B cell (primary cell): ENCODE data around the gene SYNPO. TPM values are rescaled to one million over a fixed set of nuclear protein-coding genes. Genes with fewer than 3 reads are reported as not detected.

Experiments
- ATAC-seq: fragments of 200-7000 bp; cut with Tn5 transposase; one replicate; pipeline ENCODE4 v1.10.0; 2021; ENCODE audit warnings: low read depth, mild to moderate bottlenecking, moderate number of reproducible peaks, moderate library complexity
- CTCF ChIA-PET: fragments of 350-600 bp; sonication (Branson Sonifier 250); formaldehyde crosslinking; loops from one replicate; lab custom pipeline; 2021; ENCODE audit warnings: antibody characterized with exemption, inconsistent platforms; lab: Charles Lee
- POLR2A ChIA-PET: fragments of 350-600 bp; sonication (Branson Sonifier 250); formaldehyde crosslinking; loops from one replicate; lab custom pipeline; 2021; ENCODE audit warnings: antibody characterized with exemption; lab: Charles Lee
- DNase-seq: peaks from one replicate; pipeline ENCODE4 v3.0.0; 2013
- H2AFZ ChIP-seq: 2 replicates; pipeline ENCODE4 v1.6.1; 2012; ENCODE audit warnings: mild to moderate bottlenecking, low read depth, low read length; ENCODE audit not compliant: insufficient read depth, poor library complexity, severe bottlenecking
- H3K27ac ChIP-seq, 2 donors: 1 replicate in 1 of 2; 2 replicates in 1 of 2; pipeline ENCODE4 v1.5.1; 2012 to 2013; ENCODE audit warnings: low read length in 2 of 2, mild to moderate bottlenecking in 2 of 2, moderate library complexity in 1 of 2
- H3K27me3 ChIP-seq, 4 experiments: fragments of 200-600 bp in 1 of 4; sonication (generic) in 1 of 4; replicated peaks in 1 of 4; 1 replicate in 2 of 4; 2 replicates in 2 of 4; pipeline versions ENCODE4 v1.6.1 to v1.7.0; 2013 to 2016; ENCODE audit warnings: low read length in 3 of 4, mild to moderate bottlenecking in 2 of 4, mixed read lengths in 1 of 4, moderate library complexity in 1 of 4; ENCODE audit not compliant: insufficient read depth in 4 of 4, control insufficient read depth in 3 of 4; ENCODE audit errors: control extremely low read depth in 1 of 4
- H3K36me3 ChIP-seq, 2 experiments: replicated peaks in 1 of 2; 1 replicate in 1 of 2; 2 replicates in 1 of 2; pipeline versions ENCODE4 v1.6.1 to v1.7.1; 2013; ENCODE audit warnings: low read length in 1 of 2; ENCODE audit not compliant: insufficient read depth in 2 of 2, control insufficient read depth in 1 of 2; ENCODE audit errors: control extremely low read depth in 1 of 2, extremely low read depth in 1 of 2
- H3K4me1 ChIP-seq, 2 donors: fragments of 200-600 bp in 1 of 2; sonication (generic) in 1 of 2; 1 replicate in 1 of 2; 2 replicates in 1 of 2; pipeline versions ENCODE4 v1.5.1 to v1.6.1; 2013 to 2017; ENCODE audit warnings: low read length in 2 of 2; ENCODE audit not compliant: control insufficient read depth in 2 of 2, insufficient read depth in 2 of 2
- H3K4me2 ChIP-seq: replicated peaks from 2 replicates; pipeline ENCODE3; 2012; ENCODE audit warnings: mild to moderate bottlenecking, low read depth, low read length; ENCODE audit not compliant: poor library complexity, severe bottlenecking
- H3K4me3 ChIP-seq, 5 experiments: fragments of 200-600 bp in 1 of 5; sonication (generic) in 1 of 5; 1 replicate in 3 of 5; 2 replicates in 2 of 5; pipeline versions ENCODE4 v1.5.1 to v1.7.0; 2011 to 2016; ENCODE audit warnings: low read length in 4 of 5, mild to moderate bottlenecking in 4 of 5, low read depth in 2 of 5, control low read depth in 1 of 5, moderate library complexity in 1 of 5; ENCODE audit not compliant: insufficient read depth in 1 of 5; ENCODE audit errors: control extremely low read depth in 1 of 5, extremely low read depth in 1 of 5
- H3K79me2 ChIP-seq: fragments of 200-600 bp; sonication (generic); one replicate; pipeline ENCODE4 v1.6.0; 2016; ENCODE audit warnings: low read length; ENCODE audit not compliant: control insufficient read depth, insufficient read depth
- H3K9ac ChIP-seq: fragments of 200-600 bp; sonication (generic); 2 replicates; pipeline ENCODE4 v1.6.1; 2017; ENCODE audit warnings: mild to moderate bottlenecking, low read length, moderate library complexity
- H3K9me3 ChIP-seq, 3 donors: one replicate each; pipeline versions ENCODE4 v1.6.1 to v1.7.1; 2013; ENCODE audit warnings: low read length in 2 of 3; ENCODE audit not compliant: control insufficient read depth in 2 of 3, insufficient read depth in 1 of 3; ENCODE audit errors: control extremely low read depth in 1 of 3
- H4K20me1 ChIP-seq: 2 replicates; pipeline ENCODE4 v1.6.0; 2012; ENCODE audit warnings: mild to moderate bottlenecking, low read length; ENCODE audit not compliant: insufficient read depth, control insufficient read depth, poor library complexity, severe bottlenecking
- H3K27ac Mint-ChIP-seq: one replicate; pipeline ENCODE4 v1.8.0; 2021; ENCODE audit warnings: mixed read lengths
- H3K27me3 Mint-ChIP-seq: one replicate; pipeline ENCODE4 v1.8.0; 2021; ENCODE audit warnings: mixed read lengths
- H3K4me1 Mint-ChIP-seq: one replicate; pipeline ENCODE4 v1.8.0; 2021; ENCODE audit warnings: mixed read lengths
- H3K4me3 Mint-ChIP-seq: one replicate; pipeline ENCODE4 v1.8.0; 2021; ENCODE audit warnings: mixed read lengths
- H3K9me3 Mint-ChIP-seq: one replicate; pipeline ENCODE4 v1.8.0; 2022; ENCODE audit warnings: mixed read lengths; ENCODE audit not compliant: insufficient read depth
- CTCF ChIP-seq: fragments of 200-600 bp; IDR thresholded peaks from one replicate; pipeline ENCODE4 v1.8.0; 2022; ENCODE audit warnings: antibody characterized with exemption, mild to moderate bottlenecking
- EZH2 ChIP-seq: IDR thresholded peaks from 2 replicates; pipeline ENCODE4 v1.6.1; 2012; ENCODE audit warnings: borderline replicate concordance, low read depth, mild to moderate bottlenecking, moderate library complexity, low read length; ENCODE audit not compliant: insufficient read depth, poor library complexity, severe bottlenecking
- WGBS: methylation state at CpG from one replicate; pipeline ENCODE4 v1.1.5; 2013; ENCODE audit warnings: missing lambda C conversion rate; ENCODE audit not compliant: insufficient coverage; 5-methylcytosine and 5-hydroxymethylcytosine counted together
- intact Hi-C: fragments of 100-400 bp; cut with micrococcal nuclease; formaldehyde crosslinking; loops from one replicate; pipeline ENCODE4 v1.10.0; 2022
- polyA plus RNA-seq: library from polyadenylated mRNA; depleted of rRNA; stranded (reverse); fragments of >200 nt; gene quantifications from 2 replicates; pipeline ENCODE4 v1.2.3, GENCODE V29; 2012
- total RNA-seq, 2 donors: library from RNA; stranded (reverse); fragments of 120-200 nt in 1 of 2; gene quantifications; 1 replicate in 1 of 2; 2 replicates in 1 of 2; pipeline versions ENCODE4 v1.2.3 to v1.2.4, GENCODE V29; 2013 to 2022

The SYNPO gene
- total and polyA plus RNA-seq, 2 donors (not counting 1 experiment from before 2014, with no cell fraction given), result 13.2 to 16.8 TPM

DNA sequence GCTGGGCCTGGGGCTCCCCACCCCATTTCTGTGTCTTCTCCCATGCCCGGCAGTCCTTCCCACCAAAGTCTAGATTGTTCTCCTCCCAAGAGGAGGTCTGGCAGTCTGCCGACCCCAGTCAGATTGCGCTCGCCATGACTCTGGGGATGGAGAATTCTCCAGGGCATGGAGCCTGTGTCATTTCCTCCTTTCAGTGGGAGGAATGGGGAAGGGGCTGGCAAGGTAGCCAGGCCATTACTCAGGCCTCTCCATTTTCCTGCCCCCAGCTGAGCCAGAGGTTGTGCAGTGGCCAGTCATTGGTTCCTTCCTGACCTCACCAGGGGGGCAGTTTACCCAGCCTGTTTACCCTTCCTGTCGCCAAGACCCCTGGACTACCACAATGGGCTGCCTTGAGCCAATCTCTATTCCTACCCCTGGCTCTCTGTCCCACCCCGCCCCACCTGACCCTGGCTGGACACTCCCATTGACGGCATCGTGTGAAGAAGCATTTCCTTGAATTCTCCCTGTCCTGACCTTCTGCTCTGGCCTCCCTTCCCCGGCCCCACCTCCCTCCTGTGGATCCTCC lies 628 bp downstream of the SYNPO start:
- H3K79me2 ChIP-seq, result no peaks in the 10 kb centered on the region
- H3K27ac ChIP-seq, result no peak overlapping the region
- H3K27me3 ChIP-seq, result no peaks in the 10 kb centered on the region
- H4K20me1 ChIP-seq, result peaks cover 17% of the 10 kb centered on the region
- no peak for ATAC-seq
- H3K4me3 ChIP-seq, result no peak overlapping the region
- TF ChIP-seq CTCF, result no peak
- no peak for TF ChIP-seq EZH2
- Mint-ChIP-seq H3K4me1 (peaks cover 7% of the 10 kb centered on the region), H3K27ac (no peak overlapping the region), H3K9me3 (no peaks in the 10 kb centered on the region), H3K27me3 (peaks cover 2% of the 10 kb centered on the region), H3K4me3 (no peak overlapping the region)
- POLR2A ChIA-PET, result no interaction called here
- DNase-seq, result no peak
- no peak overlapping the region for H2AFZ ChIP-seq
- WGBS, result 90% methylated on average over 7 of the region's 9 CpGs
- H3K4me1 ChIP-seq, result no peaks in the 10 kb centered on the region
- no peaks in the 10 kb centered on the region for H3K9me3 ChIP-seq
- no peak overlapping the region for H3K9ac ChIP-seq
- peaks cover 0 to 5% of the 10 kb centered on the region in 2 experiments for H3K36me3 ChIP-seq
- intact Hi-C loops, result no loop called here
- CTCF ChIA-PET, result no interaction called here
- H3K4me2 ChIP-seq, result no peak overlapping the region

DNA sequence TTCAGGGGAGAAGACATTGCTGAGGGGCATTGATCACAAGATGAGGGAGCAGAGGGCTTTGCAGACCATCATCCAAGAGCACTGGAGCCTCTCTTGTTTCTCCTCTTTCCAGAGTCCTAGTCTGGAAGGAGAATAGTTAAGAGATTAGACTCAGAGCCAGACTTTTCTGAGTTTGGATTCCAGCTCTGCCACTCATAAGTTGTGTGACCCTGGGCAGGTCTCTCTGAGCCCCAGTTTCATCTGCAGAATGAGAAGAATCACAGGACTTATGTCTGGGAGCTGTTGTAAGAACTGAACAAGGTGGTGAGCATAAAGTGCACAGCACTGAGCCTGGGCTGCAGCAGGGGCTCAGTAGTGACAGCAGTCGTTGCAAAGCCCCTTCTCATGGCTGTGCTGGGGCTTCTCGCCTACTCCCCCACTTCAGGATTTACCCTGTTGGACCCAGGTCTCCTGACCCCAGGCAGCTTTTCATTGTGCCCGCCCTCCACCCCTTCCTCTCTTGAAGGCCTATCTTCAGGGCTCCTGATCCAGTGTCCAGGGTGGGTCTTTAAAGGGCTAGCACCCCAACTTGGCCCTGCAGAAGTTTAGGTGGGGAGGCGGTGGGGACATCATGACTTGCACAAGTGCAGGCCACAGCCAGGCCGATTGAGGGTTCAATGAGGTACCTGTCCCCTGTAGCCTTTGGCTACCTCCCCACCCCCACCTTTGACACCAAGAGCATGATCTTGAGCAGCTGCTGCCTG lies 1.5 kb downstream of the SYNPO start:
- H3K4me2 ChIP-seq, result no peak overlapping the region
- ATAC-seq (no peak), DNase-seq (no peak)
- ChIA-PET CTCF (interaction anchor here (1.6 kb wide), 1 partner anchor 9 kb away, joined by 5 read pairs; no protein-coding TSS in a partner anchor), POLR2A (no interaction called here)
- no peaks in the 10 kb centered on the region for H3K4me1 ChIP-seq
- no peaks in the 10 kb centered on the region for H3K79me2 ChIP-seq
- 97% methylated on average over 2 of the region's 5 CpGs for WGBS
- Mint-ChIP-seq H3K27ac (no peak overlapping the region), H3K4me3 (no peak overlapping the region), H3K27me3 (peaks cover under 1% of the 10 kb centered on the region), H3K4me1 (peaks cover 5% of the 10 kb centered on the region), H3K9me3 (no peaks in the 10 kb centered on the region)
- H3K36me3 ChIP-seq, result peaks cover 0 to 5% of the 10 kb centered on the region in 2 experiments
- H3K27ac ChIP-seq, result no peak overlapping the region
- TF ChIP-seq EZH2 (no peak), CTCF (no peak)
- no peaks in the 10 kb centered on the region for H3K27me3 ChIP-seq
- H4K20me1 ChIP-seq, result peaks cover 17% of the 10 kb centered on the region
- no peaks in the 10 kb centered on the region for H3K9me3 ChIP-seq
- H3K9ac ChIP-seq, result no peak overlapping the region
- H2AFZ ChIP-seq, result no peak overlapping the region
- intact Hi-C loops, result no loop called here
- no peak overlapping the region for H3K4me3 ChIP-seq
